Coronary artery (tissue), 2 donors: Measurements from ENCODE around the gene GSTT4.

Source experiments
- DNase-seq: peaks from one replicate; pipeline ENCODE4 v3.0.0-alpha.2; 2017; ENCODE audit warnings: low spot score
- H3K27ac ChIP-seq, 2 donors: fragments of 200-600 bp; sonication (generic); one replicate each; pipeline ENCODE4 v1.5.1; 2016 to 2019
- H3K4me3 ChIP-seq: fragments of 200-600 bp; sonication (generic); 2 replicates; pipeline ENCODE4 v1.5.1; 2016; ENCODE audit warnings: mild to moderate bottlenecking, moderate library complexity
- TF ChIP-seq, protein P1 (sequence below): fragments of 200-600 bp; sonication (generic); IDR thresholded peaks from one replicate; pipeline ENCODE4 v1.5.1; 2019; ENCODE audit warnings: antibody characterized with exemption

The GSTT4 gene

DNA sequence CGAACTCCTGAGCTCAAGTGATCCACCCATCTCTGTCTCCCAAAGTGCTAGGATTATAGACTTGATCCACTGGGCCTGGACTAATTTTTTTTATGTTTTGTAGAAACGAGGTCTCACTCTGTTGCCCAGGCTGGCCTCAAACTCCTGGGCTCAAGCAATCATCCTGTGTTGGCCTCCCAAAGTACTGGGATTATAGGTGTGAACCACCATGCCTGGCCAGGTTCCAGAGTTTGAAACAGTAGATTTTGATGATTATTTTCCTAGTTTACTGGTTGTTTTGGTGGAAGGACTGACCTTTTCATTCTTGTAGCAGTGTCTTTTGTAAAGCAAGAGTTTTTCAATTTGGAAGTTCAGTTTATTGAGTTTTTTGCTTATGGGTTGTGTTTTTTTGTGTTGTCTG lies 20.8 kb upstream of the GSTT4 start:
- DNase-seq: no peak
- no peak overlapping the region for H3K4me3 ChIP-seq
- H3K27ac ChIP-seq: no peak overlapping the region
- TF ChIP-seq, protein P1, sequence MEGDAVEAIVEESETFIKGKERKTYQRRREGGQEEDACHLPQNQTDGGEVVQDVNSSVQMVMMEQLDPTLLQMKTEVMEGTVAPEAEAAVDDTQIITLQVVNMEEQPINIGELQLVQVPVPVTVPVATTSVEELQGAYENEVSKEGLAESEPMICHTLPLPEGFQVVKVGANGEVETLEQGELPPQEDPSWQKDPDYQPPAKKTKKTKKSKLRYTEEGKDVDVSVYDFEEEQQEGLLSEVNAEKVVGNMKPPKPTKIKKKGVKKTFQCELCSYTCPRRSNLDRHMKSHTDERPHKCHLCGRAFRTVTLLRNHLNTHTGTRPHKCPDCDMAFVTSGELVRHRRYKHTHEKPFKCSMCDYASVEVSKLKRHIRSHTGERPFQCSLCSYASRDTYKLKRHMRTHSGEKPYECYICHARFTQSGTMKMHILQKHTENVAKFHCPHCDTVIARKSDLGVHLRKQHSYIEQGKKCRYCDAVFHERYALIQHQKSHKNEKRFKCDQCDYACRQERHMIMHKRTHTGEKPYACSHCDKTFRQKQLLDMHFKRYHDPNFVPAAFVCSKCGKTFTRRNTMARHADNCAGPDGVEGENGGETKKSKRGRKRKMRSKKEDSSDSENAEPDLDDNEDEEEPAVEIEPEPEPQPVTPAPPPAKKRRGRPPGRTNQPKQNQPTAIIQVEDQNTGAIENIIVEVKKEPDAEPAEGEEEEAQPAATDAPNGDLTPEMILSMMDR: no peak

DNA sequence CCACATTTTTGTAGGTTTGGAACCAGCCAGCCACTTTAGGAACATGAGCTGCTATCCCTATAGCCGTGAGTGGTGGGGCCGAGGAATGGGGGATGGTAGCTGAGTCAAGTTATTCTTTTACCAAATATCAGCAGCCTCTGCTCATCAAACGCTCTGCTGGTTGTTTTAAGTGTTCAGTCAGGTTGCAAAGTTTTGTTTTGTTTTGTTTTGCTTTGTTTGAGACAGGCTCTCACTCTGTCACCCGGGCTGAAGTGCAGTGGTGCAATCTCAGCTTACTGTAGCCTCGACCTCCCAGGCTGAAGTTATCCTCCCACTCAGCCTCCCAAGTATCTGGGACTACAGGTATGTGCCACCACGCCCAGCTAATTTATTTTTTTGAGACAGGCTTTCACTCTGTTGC lies 20.2 kb upstream of the GSTT4 start:
- no peak for DNase-seq
- TF ChIP-seq, protein P1: no peak
- no peak overlapping the region for H3K4me3 ChIP-seq
- no peak overlapping the region for H3K27ac ChIP-seq

DNA sequence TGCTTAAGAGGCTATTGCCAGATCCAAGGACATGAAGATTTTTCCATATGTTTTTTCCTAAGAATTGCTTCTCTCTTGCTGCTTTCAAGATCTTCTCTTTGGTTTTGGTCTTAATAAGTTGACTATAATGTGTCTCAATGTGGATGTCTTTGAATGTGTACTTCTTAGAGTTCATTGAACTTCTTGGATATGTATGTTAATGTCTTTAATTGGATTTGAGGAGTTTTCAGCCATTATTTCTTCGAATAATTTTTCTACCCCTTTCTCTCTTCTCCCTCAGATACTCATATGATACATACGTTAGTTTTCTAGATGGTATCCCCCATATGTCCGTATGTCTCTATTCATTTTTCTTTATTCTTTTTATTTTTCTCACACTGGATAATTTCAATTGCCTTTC lies 19.1 kb upstream of the GSTT4 start:
- TF ChIP-seq, protein P1: no peak
- H3K27ac ChIP-seq: no peak overlapping the region
- no peak overlapping the region for H3K4me3 ChIP-seq
- no peak for DNase-seq

DNA sequence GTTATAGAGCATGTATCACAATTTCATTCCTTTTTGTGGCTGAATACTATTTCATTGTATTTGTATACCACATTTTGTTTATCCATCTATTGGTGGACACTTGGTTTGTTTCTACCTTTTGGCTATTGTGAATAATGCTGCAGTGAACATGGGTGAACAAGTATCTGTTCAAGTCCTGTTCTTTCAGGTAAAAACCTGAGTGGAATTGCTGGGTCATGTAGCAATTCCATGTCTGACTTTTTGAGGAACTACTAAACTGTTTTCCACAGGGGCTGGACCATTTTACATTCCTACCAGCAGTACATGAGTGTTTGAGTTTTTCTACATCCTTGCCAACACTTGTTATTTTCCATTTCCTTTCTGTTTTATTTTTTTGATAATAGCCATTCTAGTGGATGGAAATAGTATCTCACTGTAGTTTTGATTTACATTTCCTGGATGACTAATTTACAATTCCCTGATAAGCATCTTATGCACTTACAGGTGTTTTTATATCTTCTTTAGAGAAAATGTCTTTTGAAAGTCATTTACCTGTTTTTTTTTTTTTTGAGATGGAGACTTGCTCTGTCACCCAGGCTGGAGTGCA lies 18.0 kb upstream of the GSTT4 start:
- H3K27ac ChIP-seq: no peak overlapping the region
- no peak overlapping the region for H3K4me3 ChIP-seq
- TF ChIP-seq, protein P1: no peak
- DNase-seq: no peak

DNA sequence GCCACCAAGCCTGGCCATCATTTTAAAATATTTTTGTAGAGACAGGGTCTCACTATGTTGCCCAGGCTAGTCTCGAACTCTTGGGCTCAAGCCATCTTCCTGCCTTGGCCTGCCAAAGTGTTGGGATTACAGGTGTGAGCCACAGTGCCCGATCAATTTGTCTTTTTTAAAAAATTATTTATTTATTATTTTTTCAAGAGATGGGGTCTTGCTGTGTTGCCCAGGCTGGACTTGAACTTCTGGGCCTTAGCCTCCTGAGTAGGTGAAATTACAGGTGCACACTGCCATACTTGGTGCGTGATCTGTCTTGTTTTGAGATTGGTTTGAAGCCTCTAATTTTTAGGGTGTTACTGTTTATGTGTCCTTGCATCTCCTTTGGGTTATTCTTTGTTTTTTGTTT lies 16.1 kb upstream of the GSTT4 start:
- TF ChIP-seq, protein P1: no peak
- no peak for DNase-seq
- Histone ChIP-seq H3K4me3 (no peak overlapping the region), H3K27ac (no peak overlapping the region)

DNA sequence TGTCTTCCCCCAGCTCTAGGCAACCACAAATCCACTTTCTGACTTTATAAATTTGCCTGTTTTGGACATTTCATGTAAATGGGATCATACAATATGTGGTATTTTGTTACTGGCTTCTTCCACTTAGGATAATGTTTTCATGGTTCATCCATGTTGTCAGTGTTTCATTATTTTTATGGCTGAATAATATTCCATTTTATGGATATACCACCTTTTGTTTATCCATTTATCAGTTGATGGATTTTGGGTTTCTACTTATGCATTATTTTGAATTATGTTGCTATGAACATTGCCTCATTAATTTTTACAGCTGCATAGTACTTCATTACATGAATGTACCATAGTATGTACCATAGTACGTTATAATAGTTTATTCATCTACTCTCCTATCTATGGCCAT lies 10.9 kb upstream of the GSTT4 start:
- TF ChIP-seq, protein P1: no peak
- no peak overlapping the region for H3K27ac ChIP-seq
- no peak for DNase-seq
- H3K4me3 ChIP-seq: no peak overlapping the region

DNA sequence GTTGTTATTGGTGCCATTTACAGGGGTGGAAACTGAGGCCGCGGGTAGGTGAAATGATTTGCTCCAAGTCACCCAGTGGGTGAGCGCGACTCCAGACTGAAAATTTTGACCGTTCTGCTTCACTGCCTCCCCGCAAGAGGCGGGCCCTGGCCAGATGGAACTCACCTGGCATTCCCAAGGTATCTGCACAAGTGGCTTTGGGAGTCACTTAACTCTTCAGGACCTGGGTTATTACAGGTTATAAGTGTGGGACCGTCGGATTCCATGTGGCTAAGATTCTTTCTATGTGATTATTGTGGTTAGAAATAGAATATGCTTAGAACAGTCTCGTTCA lies 6.4 kb upstream of the GSTT4 start:
- TF ChIP-seq, protein P1: no peak
- H3K27ac ChIP-seq: peak overlapping the region; percentile 31 to 82
- DNase-seq: no peak
- H3K4me3 ChIP-seq: peak overlapping the region; percentile 87
